HG03060 (cell line): ENCODE data around the gene CDC37.
"Not testable (repeated sequence)": the region's sequence is repeated elsewhere in the genome, so short reads cannot be mapped to it uniquely, and the experiment has no call there.

Source experiments
- ATAC-seq: cut with Tn5 transposase; IDR thresholded peaks from one replicate; pipeline ENCODE4 v1.9.1; 2021; ENCODE audit warnings: low read depth, moderate number of reproducible peaks; ENCODE audit not compliant: unreplicated experiment

Gene CDC37

DNA sequence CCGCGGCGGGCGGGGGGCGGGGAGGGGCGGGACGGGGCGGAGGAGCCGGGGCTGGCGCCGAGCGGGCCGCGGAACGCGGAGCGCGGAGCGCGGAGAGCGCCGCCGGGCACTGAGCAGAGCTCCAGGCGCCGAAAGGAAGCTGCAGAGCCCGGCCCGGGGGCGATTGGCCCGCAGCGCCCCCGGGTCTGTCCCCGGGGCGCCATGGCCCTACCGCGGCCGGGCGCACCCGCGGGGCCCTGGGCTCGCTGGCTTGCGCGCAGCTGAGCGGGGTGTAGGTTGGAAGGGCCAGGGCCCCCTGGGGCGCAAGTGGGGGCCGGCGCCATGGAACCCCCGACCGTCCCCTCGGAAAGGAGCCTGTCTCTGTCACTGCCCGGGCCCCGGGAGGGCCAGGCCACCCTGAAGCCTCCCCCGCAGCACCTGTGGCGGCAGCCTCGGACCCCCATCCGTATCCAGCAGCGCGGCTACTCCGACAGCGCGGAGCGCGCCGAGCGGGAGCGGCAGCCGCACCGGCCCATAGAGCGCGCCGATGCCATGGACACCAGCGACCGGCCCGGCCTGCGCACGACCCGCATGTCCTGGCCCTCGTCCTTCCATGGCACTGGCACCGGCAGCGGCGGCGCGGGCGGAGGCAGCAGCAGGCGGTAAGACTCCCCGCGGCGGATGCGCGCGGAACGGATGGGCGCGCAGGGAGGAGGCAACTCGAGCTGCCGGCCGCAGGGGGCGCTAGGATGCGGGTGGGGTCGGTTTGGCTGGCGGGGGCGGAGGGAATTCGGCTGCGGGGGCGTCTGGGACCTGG is 17.3 kb upstream of the CDC37 start, which contains the start of gene PDE4A:
TSS of gene PDE4A (plus strand) at position 95 of the 796 bp plus-strand sequence. CDS start at position 322, 227 bp downstream.
- ATAC-seq = no peak

GRCh38 chr19:10419646-10420443 is 16.5 kb upstream of the CDC37 start:
- ATAC-seq = no peak

GRCh38 chr19:10419200-10419645 is 15.9 kb upstream of the CDC37 start:
- no peak for ATAC-seq

GRCh38 chr19:10418485-10419199 is 15.3 kb upstream of the CDC37 start:
- ATAC-seq = no peak

GRCh38 chr19:10418235-10418484 is 14.8 kb upstream of the CDC37 start:
- no peak for ATAC-seq

DNA sequence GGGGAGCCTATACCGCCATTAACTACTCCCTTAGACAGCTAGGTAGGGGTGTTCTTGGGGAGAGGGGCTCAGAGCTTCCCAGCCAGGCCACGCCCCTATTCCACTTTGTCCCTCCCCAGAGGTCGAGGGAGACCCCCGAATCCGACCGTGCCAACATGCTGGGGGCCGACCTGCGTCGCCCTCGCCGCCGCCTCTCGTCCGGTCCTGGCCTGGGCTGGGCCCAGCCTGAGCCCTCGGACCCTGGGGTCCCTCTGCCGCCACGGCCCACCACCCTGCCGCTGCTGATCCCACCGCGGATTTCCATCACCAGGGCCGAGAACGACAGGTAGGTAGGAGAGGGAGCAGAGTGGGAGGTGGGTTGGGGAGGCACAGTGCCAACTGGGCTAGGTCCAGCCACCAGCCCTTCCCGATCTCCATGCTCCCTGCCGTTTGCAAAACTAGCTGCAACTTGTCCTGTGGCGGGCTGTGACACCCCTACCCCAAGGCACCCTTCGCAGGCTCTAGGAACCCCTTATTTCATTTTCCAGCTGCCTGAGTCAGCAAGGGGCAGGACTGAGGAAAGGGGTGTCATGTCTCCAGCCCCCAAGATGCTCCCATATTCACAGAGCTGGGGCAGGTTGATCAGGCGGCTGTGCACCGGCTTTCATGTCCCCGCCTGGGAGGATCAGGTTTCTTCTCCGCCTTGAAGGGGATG is 14.3 kb upstream of the CDC37 start:
- no peak for ATAC-seq

DNA sequence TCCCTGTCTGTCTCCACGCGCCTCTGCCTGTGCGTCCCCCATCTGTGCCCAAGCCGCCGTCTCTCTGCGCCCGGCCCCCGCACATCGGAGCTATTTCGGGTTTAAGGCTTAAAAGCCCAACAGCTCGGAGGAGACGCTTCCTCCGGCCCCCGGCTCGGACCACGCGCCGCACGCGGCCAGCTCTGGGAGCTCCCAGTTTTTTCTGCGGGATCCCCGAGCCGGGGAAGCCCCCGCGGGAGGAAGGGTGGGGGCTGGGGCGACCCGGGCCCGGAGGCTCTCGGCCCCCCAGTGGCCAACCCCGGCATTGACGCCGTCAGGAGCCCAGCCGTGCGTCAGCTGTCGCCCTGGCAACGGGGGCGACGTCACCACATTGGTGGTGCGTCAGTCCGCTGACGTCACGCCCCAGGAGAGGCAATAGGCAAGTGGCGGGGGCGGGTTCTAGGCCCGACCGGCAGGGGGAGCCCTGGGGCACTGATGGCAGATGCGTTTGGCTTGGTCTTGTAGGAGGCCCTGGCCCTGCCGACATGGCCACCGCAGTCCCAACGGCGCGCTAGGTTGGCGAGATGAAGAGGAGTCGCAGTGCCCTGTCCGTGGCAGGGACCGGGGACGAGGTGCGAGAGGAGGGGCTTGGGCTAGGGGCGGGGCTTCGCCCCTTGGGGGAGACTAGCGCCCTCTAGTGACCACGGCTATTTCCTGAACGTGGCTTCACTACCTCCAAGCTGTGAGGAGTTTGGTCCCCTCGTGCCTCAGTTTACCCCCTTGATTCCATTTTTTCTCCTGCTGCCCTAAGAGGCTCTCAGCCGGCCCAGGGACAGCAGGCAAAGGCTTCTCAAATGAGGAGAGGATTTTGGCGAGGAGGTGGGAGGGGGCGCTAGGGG is 13.3 kb upstream of the CDC37 start:
- ATAC-seq = peak; percentile 34

- ATAC-seq = no peak
Observed at GRCh38 chr19:10416083-10416379, 12.7 kb upstream of the CDC37 start.

GRCh38 chr19:10412257-10412977 is 9.1 kb upstream of the CDC37 start:
- ATAC-seq = peak; percentile 50

DNA sequence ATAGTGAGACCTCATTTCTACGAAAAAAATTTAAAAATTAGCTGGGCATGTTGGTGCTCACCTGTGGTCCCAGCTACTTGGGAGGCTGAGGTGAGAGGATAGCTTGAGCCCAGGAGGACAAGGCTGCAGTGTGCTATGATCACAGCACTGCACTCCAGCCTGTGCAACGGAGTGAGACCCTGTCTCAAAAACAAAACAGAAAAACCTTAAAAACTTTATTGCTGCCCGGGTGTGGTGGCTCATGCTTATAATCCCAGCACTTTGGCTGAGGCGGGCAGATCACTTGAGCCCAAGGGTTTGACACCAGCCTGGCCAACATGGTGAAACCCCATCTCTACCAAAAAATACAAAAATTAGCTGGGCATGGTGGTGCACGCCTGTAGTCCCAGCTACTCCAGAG is 7.9 kb upstream of the CDC37 start:
- ATAC-seq = not testable (repeated sequence)

GRCh38 chr19:10408511-10409283 is 5.4 kb upstream of the CDC37 start:
- ATAC-seq = no peak

DNA sequence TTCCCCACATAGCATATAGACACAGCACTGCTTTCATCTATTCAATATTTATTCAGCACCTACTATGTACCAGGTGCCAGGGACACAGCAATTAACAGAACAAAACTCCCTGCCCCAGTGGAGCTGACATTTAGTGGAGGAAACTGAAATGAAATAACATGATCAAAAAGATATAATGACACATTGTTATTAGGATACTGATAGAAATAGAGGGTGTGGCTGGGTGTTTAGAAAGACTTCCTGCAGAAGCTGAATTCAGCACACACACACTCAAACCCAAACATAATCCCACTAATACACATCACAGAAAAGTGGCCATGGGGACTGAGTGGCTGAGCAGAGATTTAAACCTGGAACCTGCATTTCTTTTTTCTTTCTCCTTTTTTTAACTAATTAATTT is 3.8 kb upstream of the CDC37 start:
- no peak for ATAC-seq

DNA sequence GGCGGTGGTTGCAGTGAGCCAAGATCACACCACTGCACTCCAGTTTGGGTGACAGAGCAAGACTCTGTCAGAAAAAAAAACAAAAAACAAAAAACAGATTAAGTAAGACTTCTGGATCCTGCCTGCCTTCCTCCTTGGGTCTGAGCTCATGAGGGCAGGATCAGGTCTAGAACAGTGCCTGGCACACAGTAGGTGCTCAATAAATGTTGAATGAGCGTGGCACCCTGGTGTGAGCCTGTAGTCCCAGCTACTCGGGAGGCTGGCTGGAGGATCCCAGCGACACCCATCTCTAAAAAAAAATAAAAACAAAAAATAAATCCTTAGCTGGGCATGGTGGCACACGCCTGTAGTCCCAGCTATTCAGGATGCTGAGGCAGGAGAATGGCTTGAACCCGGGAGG is 2.8 kb upstream of the CDC37 start:
- no peak for ATAC-seq

- ATAC-seq = no peak
Observed at GRCh38 chr19:10404888-10405820, 1.8 kb upstream of the CDC37 start.

GRCh38 chr19:10402441-10403038 is 802 bp downstream of the CDC37 start:
- no peak for ATAC-seq

DNA sequence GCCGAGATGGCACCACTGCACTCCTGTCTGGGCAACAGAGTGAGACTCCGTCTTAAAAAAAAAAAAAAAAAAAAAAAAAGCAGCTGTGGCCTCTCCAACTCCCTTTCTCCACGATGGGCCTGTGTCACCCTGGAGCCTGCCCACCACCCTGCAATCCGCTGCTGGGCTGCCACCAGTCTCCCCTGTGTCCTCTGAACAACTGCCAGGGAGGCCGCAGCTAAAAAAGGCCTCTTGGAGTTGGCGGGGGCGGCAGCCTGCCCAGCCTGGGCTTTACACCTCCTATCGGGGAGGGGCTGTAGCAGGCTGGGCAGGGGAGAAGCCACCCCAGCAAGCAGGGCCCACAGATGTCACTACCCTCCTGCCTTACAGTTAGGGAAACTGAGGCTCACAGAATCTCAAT is 3.5 kb downstream of the CDC37 start:
- ATAC-seq = no peak

DNA sequence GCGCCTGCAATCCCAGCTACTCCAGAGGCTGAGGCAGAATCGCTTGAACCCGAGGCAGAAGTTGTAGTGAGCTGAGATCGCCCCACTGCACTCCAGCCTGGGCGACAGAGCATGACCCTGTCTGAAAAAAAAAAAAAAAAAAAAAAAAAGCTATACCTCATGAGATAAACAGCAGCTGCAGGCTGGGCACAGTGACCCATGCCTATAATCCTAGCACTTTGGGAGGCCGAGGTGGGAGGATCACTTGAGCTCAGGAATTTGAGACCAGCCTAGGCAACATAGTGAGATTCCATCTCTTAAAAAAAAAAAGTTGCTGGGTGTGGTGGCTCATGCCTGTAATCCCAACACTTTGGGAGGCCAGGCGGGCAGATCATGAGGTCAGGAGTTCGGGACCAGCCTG is 4.0 kb downstream of the CDC37 start:
- not testable (repeated sequence) for ATAC-seq
